Ascending aorta (tissue), 2 donors: ENCODE results near the gene ZSWIM9. TPM values are rescaled to one million over a fixed set of nuclear protein-coding genes. Genes with fewer than 3 reads are reported as not detected.
A peak's percentile ranks its signal among the peaks of the same experiment; 100 is the strongest.

Experiments used
- DNase-seq, 2 donors: peaks; one replicate each; pipeline ENCODE4 v3.0.0-alpha.2; 2019; ENCODE audit warnings: low spot score in 2 of 2
- H3K27ac ChIP-seq, 2 donors: fragments of 200-600 bp; sonication (generic); one replicate each; pipeline ENCODE4 v1.5.1; 2016 to 2017; ENCODE audit warnings: mild to moderate bottlenecking in 1 of 2
- H3K27me3 ChIP-seq: fragments of 200-600 bp; sonication (generic); one replicate; pipeline ENCODE4 v1.5.1; 2017
- H3K36me3 ChIP-seq, 2 donors: fragments of 200-600 bp; sonication (generic); one replicate each; pipeline ENCODE4 v1.5.1; 2016
- H3K4me1 ChIP-seq, 2 donors: fragments of 200-600 bp; sonication (generic); one replicate each; pipeline ENCODE4 v1.5.1; 2016 to 2017; ENCODE audit warnings: mild to moderate bottlenecking in 1 of 2
- H3K4me3 ChIP-seq, 2 donors: fragments of 200-600 bp; sonication (generic); one replicate each; pipeline ENCODE4 v1.5.1; 2016 to 2017; ENCODE audit warnings: mild to moderate bottlenecking in 1 of 2
- H3K9me3 ChIP-seq, 2 donors: fragments of 200-600 bp; sonication (generic); one replicate each; pipeline ENCODE4 v1.5.1; 2016
- intact Hi-C: fragments of 100-400 bp; cut with DNase I; formaldehyde crosslinking; loops from one replicate; pipeline ENCODE4 v1.15.1; 2023
- total RNA-seq: library from RNA; depleted of rRNA; stranded (reverse); fragments of >200 nt; gene quantifications from one replicate; pipeline ENCODE4 v1.1.0, GENCODE V29; 2016
- TF ChIP-seq, protein P1 (sequence below), 3 experiments: fragments of 200-600 bp in 2 of 3; fragments of 450-650 bp in 1 of 3; sonication (generic) in 2 of 3; IDR thresholded peaks; one replicate each; pipeline ENCODE4 v1.5.1; 2016 to 2019; ENCODE audit warnings: antibody characterized with exemption in 3 of 3, mild to moderate bottlenecking in 1 of 3, moderate library complexity in 1 of 3

Gene ZSWIM9
- total RNA-seq, 1 donor from 2014 or later, result 16.0 TPM

DNA sequence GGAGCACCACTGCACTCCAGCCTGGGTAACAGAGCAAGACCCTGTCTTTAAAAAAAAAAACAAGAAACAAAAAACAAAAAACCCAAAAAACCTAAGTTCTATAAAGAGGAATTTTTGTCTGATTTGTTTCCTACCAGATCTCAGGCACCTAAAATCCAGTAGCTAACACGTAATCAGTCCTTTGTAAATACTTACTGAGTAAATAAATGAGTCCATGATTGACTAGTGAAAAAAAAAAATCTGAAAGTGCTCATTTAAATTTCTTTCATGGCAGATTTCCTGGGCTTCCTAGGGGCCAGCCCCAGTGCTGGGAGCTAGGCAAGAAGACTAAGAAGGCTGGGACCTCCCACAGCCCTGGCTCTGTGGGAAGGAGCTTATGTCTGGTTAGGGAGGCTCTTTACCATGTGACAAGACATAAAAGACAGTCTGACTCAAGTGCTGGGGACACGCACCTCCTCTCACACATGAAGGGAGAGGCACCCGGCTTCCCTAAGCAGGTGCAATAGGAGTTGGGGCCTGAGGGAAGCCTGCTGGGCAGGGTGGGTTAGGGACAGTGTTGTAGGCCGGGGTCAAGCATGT lies 22.8 kb upstream of the ZSWIM9 start:
- Histone ChIP-seq H3K27me3 (no peaks in the 10 kb centered on the region), H3K4me3 (no peak overlapping the region), H3K9me3 (no peaks in the 10 kb centered on the region), H3K36me3 (peaks cover 5 to 10% of the 10 kb centered on the region in 2 donors), H3K4me1 (no peaks in the 10 kb centered on the region), H3K27ac (no peak overlapping the region)
- TF ChIP-seq, protein P1, sequence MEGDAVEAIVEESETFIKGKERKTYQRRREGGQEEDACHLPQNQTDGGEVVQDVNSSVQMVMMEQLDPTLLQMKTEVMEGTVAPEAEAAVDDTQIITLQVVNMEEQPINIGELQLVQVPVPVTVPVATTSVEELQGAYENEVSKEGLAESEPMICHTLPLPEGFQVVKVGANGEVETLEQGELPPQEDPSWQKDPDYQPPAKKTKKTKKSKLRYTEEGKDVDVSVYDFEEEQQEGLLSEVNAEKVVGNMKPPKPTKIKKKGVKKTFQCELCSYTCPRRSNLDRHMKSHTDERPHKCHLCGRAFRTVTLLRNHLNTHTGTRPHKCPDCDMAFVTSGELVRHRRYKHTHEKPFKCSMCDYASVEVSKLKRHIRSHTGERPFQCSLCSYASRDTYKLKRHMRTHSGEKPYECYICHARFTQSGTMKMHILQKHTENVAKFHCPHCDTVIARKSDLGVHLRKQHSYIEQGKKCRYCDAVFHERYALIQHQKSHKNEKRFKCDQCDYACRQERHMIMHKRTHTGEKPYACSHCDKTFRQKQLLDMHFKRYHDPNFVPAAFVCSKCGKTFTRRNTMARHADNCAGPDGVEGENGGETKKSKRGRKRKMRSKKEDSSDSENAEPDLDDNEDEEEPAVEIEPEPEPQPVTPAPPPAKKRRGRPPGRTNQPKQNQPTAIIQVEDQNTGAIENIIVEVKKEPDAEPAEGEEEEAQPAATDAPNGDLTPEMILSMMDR (IDR thresholded peaks at IDR 0.05), result no peak
- intact Hi-C loops, result no loop called here
- DNase-seq, result no peak

DNA sequence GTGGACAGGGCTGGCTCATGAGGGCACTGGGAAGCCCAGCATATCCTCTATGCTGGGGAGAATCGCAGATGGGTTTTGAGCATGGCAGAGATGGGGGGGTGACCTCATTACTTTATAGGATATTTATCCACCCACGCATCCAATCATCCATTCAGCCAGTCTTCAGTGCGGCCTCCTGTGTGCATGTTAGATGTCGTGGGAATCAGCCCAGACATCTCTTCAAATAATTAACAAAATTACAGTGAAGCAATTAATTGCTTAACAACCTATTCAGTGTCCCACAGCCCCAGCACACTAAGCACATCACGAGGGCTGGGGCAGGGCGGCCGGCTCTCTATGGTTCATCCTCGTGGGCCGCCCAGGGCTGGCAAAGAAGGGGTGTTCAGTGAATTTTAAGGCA lies 21.9 kb upstream of the ZSWIM9 start:
- TF ChIP-seq, protein P1 (IDR thresholded peaks at IDR 0.05), result no peak
- Histone ChIP-seq H3K9me3 (no peaks in the 10 kb centered on the region), H3K27ac (no peak overlapping the region), H3K4me3 (no peak overlapping the region), H3K27me3 (no peaks in the 10 kb centered on the region), H3K4me1 (no peaks in the 10 kb centered on the region), H3K36me3 (peaks cover 4 to 10% of the 10 kb centered on the region in 2 donors)
- intact Hi-C loops, result no loop called here
- no peak for DNase-seq

DNA sequence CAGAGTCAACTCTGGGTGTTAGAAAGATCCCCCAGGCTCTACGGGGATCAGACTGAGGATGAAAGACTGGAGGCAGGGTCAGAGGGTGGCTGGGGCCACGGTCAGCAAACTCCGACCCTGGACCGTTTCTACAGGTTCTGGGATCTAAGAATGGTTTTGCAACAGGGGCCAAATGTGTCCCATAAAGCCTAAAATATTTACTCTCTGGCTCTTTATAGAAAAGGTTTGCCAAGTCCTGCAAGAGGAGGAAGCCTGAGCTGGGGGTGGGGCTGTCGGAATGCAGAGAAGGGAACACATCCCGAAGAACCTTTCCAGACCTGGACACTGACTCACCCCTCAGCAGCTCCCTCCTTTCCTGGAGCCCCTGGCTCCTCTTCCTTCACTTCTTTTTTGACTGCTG lies 21.1 kb upstream of the ZSWIM9 start:
- TF ChIP-seq, protein P1 (IDR thresholded peaks at IDR 0.05), result no peak
- intact Hi-C loops, result no loop called here
- H3K27ac ChIP-seq, result no peak overlapping the region
- no peaks in the 10 kb centered on the region for H3K9me3 ChIP-seq
- no peaks in the 10 kb centered on the region for H3K27me3 ChIP-seq
- H3K4me3 ChIP-seq, result no peak overlapping the region
- no peaks in the 10 kb centered on the region for H3K4me1 ChIP-seq
- DNase-seq, result no peak
- H3K36me3 ChIP-seq, result peaks cover 2 to 10% of the 10 kb centered on the region in 2 donors

DNA sequence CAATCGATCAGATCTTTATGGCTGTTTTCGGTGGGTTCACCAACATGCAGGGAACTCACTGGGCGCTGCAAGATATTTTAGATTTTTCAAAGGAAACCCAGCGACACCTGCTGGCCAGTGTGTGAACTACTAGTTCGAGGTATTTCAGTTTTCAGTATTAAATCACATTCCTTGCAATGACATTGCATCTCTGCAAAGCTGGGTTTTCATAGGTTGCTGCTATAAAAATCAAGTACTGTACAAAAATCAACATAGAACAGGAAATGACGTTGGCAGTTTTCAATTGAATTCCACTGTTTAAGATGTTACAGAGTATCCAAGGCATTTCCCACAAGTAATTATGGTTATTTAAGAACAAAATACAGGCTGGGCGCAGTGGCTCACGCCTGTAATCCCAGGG lies 17.9 kb upstream of the ZSWIM9 start:
- TF ChIP-seq, protein P1 (IDR thresholded peaks at IDR 0.05), result peak; percentile 83 to 88 (median 85)
- Histone ChIP-seq H3K27ac (peak overlapping the region in 1 of 2 donors; percentile 18), H3K27me3 (no peaks in the 10 kb centered on the region), H3K4me1 (no peaks in the 10 kb centered on the region), H3K4me3 (no peak overlapping the region), H3K36me3 (peaks cover 0 to 10% of the 10 kb centered on the region in 2 donors), H3K9me3 (no peaks in the 10 kb centered on the region)
- DNase-seq, result peak in 1 of 2 donors; percentile 79
- intact Hi-C loops, result loop anchor here (1.0 kb wide), 1 partner anchor 45 kb away; no protein-coding TSS in a partner anchor

DNA sequence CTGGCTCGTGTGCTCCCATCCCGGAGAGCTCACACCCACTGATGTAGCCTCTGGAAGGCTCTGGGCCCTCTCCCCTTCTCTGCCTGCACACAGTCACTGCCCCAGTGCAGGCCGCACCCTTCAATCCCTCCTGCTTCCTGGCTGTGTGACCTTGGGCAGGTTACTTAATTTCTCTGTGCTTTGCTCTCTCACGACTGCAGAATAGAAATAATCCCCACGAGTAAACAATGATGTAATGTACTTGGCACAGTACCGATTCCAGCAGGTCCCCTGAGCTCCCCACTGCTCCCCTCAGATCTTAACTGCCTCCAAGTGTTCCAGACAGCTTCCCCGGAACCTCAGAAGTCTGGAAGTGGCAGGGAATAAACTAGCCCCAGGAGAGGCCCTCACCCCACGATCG lies 16.5 kb upstream of the ZSWIM9 start:
- H3K4me3 ChIP-seq, result no peak overlapping the region
- intact Hi-C loops, result no loop called here
- no peak for DNase-seq

More for the DNA sequence above, 16.5 kb upstream of the ZSWIM9 start:
- Histone ChIP-seq H3K27me3 (no peaks in the 10 kb centered on the region), H3K36me3 (peaks cover 0 to 5% of the 10 kb centered on the region in 2 donors), H3K9me3 (no peaks in the 10 kb centered on the region), H3K27ac (no peak overlapping the region), H3K4me1 (no peaks in the 10 kb centered on the region)
- TF ChIP-seq, protein P1 (IDR thresholded peaks at IDR 0.05), result no peak
